SU-DHL-6 (cell line): ENCODE results near the gene SERPINA6.
"Not testable (repeated sequence)": the region's sequence is repeated elsewhere in the genome, so short reads cannot be mapped to it uniquely, and the experiment has no call there.

Experiments
- H2AFZ ChIP-seq: fragments of 200-600 bp; sonication (generic); 2 replicates; pipeline ENCODE4 v1.6.1; 2014; ENCODE audit warnings: low read depth, mild to moderate bottlenecking, moderate library complexity, mixed read lengths, antibody characterized with exemption, low read length; ENCODE audit not compliant: severe bottlenecking
- H3F3A ChIP-seq: fragments of 200-600 bp; shearing (Covaris generic); 2 replicates; pipeline ENCODE4 v1.6.0; 2016; ENCODE audit warnings: antibody characterized with exemption, mild to moderate bottlenecking; ENCODE audit not compliant: insufficient read depth
- H3K27ac ChIP-seq: fragments of 200-600 bp; sonication (generic); 2 replicates; pipeline ENCODE4 v1.5.1; 2016; ENCODE audit warnings: low read depth, mild to moderate bottlenecking, low read length, moderate library complexity, mixed read lengths
- H3K27me3 ChIP-seq: fragments of 200-600 bp; sonication (generic), shearing (Covaris generic); 2 replicates; pipeline ENCODE4 v1.6.0; 2014; ENCODE audit warnings: mild to moderate bottlenecking, low read length
- H3K36me3 ChIP-seq: fragments of 200-600 bp; sonication (generic); 2 replicates; pipeline ENCODE4 v1.6.1; 2014; ENCODE audit warnings: mild to moderate bottlenecking, low read length, mixed read lengths
- H3K4me2 ChIP-seq: fragments of 300-600, 200-600 bp; shearing (Covaris generic), sonication (generic); 2 replicates; pipeline ENCODE4 v1.6.0; 2014; ENCODE audit warnings: low read length, low read depth, mild to moderate bottlenecking; ENCODE audit not compliant: poor library complexity, severe bottlenecking
- H3K4me3 ChIP-seq: fragments of 200-600 bp; sonication (generic); 2 replicates; pipeline ENCODE4 v1.5.1; 2014; ENCODE audit warnings: antibody characterized with exemption, low read length, mild to moderate bottlenecking, mixed read lengths; ENCODE audit not compliant: insufficient read depth, poor library complexity, severe bottlenecking
- H3K79me2 ChIP-seq: fragments of 200-600 bp; sonication (generic); 2 replicates; pipeline ENCODE4 v1.6.1; 2014; ENCODE audit warnings: mild to moderate bottlenecking, low read length, moderate library complexity; ENCODE audit not compliant: insufficient read depth
- H3K9ac ChIP-seq: fragments of 200-600 bp; sonication (generic); 2 replicates; pipeline ENCODE4 v1.7.0; 2014; ENCODE audit warnings: mild to moderate bottlenecking, low read length
- H3K9me2 ChIP-seq: fragments of 200-600 bp; sonication (generic); replicated peaks from 2 replicates; pipeline ENCODE4 v1.6.1; 2014; ENCODE audit warnings: low read length; ENCODE audit not compliant: insufficient read depth
- H3K9me3 ChIP-seq: fragments of 200-600 bp; sonication (generic); 2 replicates; pipeline ENCODE4 v1.6.1; 2014; ENCODE audit warnings: low read length, mixed read lengths; ENCODE audit not compliant: insufficient read depth
- H4K20me1 ChIP-seq: fragments of 200-600 bp; sonication (generic); 2 replicates; pipeline ENCODE4 v1.6.1; 2014; ENCODE audit warnings: low read depth, mild to moderate bottlenecking, antibody characterized with exemption, low read length, moderate library complexity, mixed read lengths
- EZH2phosphoT487 ChIP-seq: fragments of 200-600 bp; sonication (generic), shearing (Covaris generic); conservative IDR thresholded peaks from 2 replicates; pipeline ENCODE4 v1.6.1; 2018; ENCODE audit warnings: mild to moderate bottlenecking, antibody characterized with exemption, low read length, moderate library complexity, mixed read lengths
- TF ChIP-seq, protein P1 (sequence below): fragments of 200-600 bp; sonication (generic); IDR thresholded peaks from one replicate; pipeline ENCODE4 v1.5.1; 2017; ENCODE audit warnings: antibody characterized with exemption, mild to moderate bottlenecking, low read length, moderate library complexity; ENCODE audit not compliant: insufficient read depth, poor library complexity, severe bottlenecking

Gene SERPINA6

DNA sequence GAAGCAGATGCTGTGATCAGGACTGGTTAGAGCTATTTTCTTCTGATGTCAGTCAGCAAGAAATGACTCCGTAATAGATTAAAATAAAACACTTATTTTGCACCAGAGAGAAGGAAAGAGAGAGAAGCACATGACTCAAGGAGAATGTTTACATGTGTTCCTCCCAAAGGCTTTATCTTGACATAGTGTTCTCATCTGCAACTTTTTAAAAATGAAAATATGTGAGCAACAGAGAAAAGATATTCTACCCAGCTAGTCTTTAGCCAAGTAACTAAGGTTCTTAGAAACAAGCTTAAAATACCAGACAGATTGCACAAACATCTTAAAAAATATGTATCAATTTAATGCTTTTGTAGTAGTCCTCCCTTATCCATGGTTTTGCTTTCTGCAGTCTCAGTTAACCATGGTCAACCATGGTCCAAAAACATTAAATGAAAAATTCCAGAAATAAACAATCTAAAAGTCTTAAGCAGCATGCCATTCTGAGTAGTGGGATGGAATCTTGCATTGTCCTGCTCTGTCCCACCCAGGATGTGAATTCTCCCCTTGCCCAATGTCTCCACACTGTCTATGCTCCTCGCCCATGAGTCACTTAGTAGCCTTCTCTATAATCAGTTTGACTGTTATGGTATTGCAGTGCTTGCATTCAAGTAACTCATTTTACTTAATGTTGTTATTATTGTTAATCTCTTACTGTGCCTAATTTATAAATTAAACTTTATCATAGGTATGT is 40.0 kb downstream of the SERPINA6 start:
- TF ChIP-seq EZH2phosphoT487, result no peak
- Histone ChIP-seq H3K9me2 (no peaks in the 10 kb centered on the region), H3K9ac (no peak overlapping the region), H3F3A (no peaks in the 10 kb centered on the region), H3K27ac (no peak overlapping the region), H3K4me2 (no peak overlapping the region), H3K4me3 (no peak overlapping the region), H3K27me3 (no peaks in the 10 kb centered on the region), H3K9me3 (no peaks in the 10 kb centered on the region), H3K36me3 (no peaks in the 10 kb centered on the region), H4K20me1 (no peaks in the 10 kb centered on the region), H2AFZ (no peak overlapping the region), H3K79me2 (no peaks in the 10 kb centered on the region)

DNA sequence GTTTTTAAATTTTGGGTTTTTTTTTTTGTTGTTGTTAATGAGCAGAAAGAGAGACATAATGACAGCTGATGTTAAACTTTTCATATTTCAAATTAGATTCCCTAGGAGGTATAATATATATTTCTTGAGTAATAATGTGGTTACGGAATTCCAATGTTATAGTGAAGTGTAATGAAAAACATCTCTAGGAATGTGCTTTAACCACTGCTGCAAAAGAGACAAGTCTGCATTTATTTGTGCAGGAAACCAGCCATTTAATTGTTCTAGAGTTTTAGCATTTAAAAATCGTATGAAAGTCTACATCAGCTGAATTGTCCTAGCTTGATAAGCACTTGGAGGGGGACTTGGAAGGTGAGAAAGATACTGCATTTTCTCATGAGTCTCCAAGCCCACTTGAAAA is 44.4 kb downstream of the SERPINA6 start:
- Histone ChIP-seq H3F3A (no peaks in the 10 kb centered on the region), H3K4me2 (no peak overlapping the region), H3K9me3 (no peaks in the 10 kb centered on the region), H3K9me2 (no peaks in the 10 kb centered on the region), H2AFZ (no peak overlapping the region), H3K9ac (no peak overlapping the region), H3K27ac (no peak overlapping the region), H3K79me2 (no peaks in the 10 kb centered on the region), H3K4me3 (no peak overlapping the region), H3K27me3 (no peaks in the 10 kb centered on the region), H3K36me3 (no peaks in the 10 kb centered on the region), H4K20me1 (no peaks in the 10 kb centered on the region)
- TF ChIP-seq, protein P1, sequence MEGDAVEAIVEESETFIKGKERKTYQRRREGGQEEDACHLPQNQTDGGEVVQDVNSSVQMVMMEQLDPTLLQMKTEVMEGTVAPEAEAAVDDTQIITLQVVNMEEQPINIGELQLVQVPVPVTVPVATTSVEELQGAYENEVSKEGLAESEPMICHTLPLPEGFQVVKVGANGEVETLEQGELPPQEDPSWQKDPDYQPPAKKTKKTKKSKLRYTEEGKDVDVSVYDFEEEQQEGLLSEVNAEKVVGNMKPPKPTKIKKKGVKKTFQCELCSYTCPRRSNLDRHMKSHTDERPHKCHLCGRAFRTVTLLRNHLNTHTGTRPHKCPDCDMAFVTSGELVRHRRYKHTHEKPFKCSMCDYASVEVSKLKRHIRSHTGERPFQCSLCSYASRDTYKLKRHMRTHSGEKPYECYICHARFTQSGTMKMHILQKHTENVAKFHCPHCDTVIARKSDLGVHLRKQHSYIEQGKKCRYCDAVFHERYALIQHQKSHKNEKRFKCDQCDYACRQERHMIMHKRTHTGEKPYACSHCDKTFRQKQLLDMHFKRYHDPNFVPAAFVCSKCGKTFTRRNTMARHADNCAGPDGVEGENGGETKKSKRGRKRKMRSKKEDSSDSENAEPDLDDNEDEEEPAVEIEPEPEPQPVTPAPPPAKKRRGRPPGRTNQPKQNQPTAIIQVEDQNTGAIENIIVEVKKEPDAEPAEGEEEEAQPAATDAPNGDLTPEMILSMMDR, result no peak
- no peak for TF ChIP-seq EZH2phosphoT487

DNA sequence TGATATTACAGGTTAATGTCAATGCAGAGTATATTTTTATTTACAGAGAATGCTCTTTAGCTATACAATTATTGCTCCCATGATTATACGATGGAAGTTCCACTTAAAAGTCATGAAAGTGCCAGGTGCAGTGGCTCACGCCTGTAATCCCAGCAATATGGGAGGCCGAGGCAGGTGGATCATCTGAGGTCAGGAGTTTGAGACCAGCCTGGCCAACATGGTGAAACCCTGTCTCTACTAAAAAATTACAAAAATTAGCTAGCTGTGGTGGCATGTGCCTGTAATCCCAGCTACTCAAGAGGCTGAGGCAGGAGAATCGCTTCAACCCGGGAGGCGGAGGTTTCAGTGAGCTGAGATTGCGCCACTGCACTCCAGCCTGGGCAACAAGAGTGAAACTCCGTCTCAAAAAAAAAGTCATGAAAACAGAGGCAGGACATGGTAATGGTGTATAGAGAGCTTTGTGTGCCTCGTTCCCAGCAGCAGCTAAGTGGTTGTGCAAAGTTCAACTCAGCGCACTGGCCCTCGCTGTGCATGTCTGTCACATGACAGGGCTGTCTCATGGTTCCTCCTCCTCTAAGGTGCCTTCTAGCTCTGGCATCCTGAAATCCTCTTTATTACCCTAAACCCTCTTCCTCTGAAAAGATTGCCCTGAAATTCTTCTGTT is 46.1 kb downstream of the SERPINA6 start:
- not testable (repeated sequence) for H2AFZ ChIP-seq, H3F3A ChIP-seq, H4K20me1 ChIP-seq, H3K4me2 ChIP-seq, H3K4me3 ChIP-seq, H3K79me2 ChIP-seq, H3K36me3 ChIP-seq, H3K9me2 ChIP-seq, H3K27me3 ChIP-seq, H3K27ac ChIP-seq, H3K9me3 ChIP-seq, H3K9ac ChIP-seq

DNA sequence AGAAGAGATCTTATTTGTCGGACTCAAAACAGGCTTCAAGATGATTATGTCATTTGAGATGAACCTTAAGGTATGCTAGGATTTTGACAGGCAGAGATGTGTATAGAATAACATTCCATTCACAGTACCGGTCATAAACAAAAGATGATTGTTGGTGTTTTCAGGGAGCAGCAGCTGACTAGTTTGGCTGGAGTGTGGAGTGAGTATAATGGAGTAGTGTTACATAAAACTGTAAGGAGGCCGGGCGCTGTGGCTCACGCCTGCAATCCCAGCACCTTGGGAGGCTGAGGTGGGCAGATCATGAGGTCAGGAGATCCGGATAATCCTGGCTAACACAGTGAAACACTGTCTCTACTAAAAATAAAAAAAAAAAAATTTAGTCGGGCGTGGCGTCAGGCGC is 54.0 kb downstream of the SERPINA6 start:
- no peaks in the 10 kb centered on the region for H3K36me3 ChIP-seq
- H3K79me2 ChIP-seq, result no peaks in the 10 kb centered on the region
- no peak overlapping the region for H3K4me2 ChIP-seq
- H3K9ac ChIP-seq, result no peak overlapping the region
- no peaks in the 10 kb centered on the region for H3F3A ChIP-seq
- H2AFZ ChIP-seq, result no peak overlapping the region
- no peaks in the 10 kb centered on the region for H3K9me2 ChIP-seq
- no peaks in the 10 kb centered on the region for H3K9me3 ChIP-seq
- no peak overlapping the region for H3K27ac ChIP-seq
- H3K4me3 ChIP-seq, result no peak overlapping the region
- no peaks in the 10 kb centered on the region for H4K20me1 ChIP-seq
- H3K27me3 ChIP-seq, result no peaks in the 10 kb centered on the region
- TF ChIP-seq, protein P1, result no peak
- no peak for TF ChIP-seq EZH2phosphoT487

DNA sequence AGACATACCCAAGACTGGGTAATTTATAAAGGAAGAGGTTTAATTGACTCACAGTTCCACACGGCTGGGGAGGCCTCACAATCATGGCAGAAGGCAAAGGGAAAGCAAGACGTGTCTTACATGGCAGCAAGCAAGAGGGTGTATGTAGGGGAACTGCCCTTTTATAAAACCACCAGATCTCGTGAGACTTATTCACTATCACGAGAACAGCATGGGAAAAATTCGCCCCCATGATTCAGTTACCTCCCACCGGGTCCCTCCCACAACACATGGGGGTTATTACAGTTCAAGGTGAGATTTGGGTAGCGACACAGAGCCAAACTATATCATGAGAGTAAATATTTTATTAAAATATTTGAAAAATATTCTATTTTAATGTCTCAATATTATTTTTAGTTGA is 54.6 kb downstream of the SERPINA6 start:
- H4K20me1 ChIP-seq, H3K9me2 ChIP-seq, H3F3A ChIP-seq, H3K27me3 ChIP-seq, H3K9ac ChIP-seq, H3K4me3 ChIP-seq, H3K4me2 ChIP-seq, H3K36me3 ChIP-seq, H3K79me2 ChIP-seq, H3K27ac ChIP-seq, H2AFZ ChIP-seq, H3K9me3 ChIP-seq: not testable (repeated sequence)
